ENCODE data around the gene FJX1.
A peak's percentile ranks its signal among the peaks of the same experiment; 100 is the strongest.
"Not testable (repeated sequence)": the region's sequence is repeated elsewhere in the genome, so short reads cannot be mapped to it uniquely, and the experiment has no call there.

The FJX1 gene

DNA sequence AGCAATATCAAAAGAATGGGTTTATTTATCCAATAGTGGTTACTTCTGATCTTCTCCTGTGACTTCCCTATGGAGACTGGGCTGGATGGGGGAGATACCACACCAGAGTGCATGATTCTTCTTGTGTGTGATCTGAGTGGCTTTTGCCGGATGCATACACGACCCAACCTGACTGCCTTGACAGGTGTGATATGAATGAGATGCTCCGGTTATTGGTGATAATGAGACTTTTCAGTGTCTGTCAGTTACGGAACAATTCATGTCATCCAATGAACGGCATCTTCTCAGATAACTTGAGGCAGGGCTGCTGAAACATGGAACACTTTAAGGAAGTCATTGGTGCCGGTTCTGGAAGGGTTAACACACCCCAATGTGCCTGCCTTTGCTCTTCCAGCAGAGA, 17.7 kb downstream of the FJX1 start:
- DNase-seq = no peak

DNA sequence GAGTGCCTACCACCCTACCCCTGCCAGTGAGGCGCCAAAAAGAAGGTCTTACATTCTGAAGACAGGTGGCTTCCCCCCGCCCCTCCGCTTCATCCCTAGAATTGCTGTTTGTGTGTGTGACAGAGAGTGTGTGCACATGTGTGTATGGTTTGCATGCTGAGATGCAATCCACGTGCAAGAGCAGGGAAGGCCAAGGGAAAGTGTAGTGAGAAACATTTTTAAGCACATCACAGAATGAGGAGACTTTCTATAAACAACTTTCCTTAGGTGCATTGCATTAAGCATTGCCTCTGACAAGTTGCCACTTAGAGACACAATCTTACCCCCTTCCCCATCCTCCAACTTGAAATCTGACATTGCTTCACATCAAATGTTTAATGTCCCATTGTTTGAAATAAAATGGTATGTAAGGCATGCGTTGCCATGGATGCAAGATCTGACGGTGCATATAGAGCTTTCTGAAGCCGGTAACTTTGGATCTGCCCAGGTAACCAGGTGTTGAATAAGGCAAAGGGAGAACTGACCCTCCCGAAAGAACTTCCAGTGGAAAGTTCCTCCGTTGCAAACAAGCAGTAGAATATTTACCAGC, 21.4 kb downstream of the FJX1 start:
- no peak for DNase-seq

DNA sequence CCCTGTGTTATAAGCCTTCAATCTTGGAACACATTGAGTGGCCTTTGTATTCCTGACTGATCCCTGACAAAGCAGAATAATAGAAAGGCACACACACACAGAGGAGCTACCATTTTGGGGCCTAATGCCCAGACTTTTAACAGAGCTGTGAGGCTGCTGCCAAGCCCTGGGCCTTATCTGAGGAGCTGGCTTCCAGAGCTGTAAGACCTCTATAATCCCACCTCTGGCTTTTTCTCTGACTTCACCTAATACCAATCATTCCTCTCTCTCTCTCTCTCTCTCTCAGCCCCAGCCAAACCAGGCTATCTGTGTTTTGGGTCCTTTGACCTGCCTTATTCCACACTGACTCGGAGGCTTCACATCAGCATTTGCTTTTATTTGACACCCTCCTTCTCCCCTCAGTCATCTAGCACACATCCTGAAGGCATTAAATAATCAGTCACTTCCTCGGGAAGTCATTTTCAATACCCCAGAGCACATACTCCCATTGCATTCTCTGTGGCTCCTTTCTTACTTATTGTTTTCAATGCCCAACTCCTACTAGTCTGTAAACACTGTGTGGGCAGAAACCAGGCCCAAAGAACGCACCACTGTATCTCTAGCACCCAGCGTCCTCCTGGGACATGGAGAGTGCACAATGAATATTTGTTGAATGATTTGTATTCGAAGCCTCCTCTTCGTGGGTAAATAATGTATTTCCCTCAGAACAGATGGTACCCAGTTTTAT, 23.1 kb downstream of the FJX1 start:
- no peak for DNase-seq

DNA sequence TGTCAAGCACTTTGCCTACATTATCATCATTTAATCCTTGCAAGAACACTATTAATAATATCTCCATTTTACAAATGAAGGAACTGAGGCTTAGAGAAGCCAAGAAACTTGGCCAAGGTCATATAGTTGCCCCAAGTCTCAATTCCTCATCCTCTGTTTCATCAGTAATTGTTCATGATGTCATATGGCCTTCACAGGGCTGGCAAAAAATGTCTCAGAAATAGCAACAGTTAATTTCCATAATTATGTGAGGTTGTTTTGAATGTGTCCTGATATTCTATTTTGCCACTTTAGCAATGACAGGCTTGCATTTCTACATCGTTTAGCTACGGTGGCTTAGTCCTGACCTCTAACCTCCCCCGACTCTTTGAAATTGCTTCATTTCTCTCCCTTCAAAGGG, 23.7 kb downstream of the FJX1 start:
- DNase-seq = no peak

DNA sequence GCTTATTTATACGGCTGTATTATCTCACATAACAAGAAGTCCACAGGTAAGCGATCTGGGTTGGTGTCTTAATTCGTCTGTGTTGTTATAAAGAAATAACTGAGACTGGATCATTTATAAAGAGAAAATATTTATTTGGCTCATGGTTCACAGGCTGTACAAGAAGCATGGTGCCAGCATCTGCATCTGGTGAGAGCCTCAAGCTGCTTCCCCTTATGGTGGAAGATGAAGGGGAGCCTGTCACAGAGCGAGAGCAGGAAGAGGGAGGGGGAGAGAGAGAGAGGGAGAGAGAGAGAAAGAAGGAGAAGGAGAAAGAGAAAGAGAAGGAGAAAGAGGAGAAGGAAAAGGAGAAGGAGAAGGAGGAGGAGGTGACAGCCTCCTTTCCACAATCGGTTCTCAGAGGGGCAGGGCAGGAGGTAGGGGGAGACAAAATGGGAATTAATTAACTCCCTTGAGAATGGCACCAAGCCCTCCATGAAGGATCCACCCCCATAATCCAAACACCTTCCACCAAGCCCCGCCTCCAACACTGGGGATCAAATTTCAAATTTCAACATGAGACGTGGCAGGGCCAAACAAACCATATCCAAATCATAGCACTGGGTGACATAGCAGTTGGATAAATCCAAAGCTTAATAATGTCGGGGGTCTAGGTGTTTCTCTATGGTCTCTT, 29.3 kb downstream of the FJX1 start:
- DNase-seq = no peak

DNA sequence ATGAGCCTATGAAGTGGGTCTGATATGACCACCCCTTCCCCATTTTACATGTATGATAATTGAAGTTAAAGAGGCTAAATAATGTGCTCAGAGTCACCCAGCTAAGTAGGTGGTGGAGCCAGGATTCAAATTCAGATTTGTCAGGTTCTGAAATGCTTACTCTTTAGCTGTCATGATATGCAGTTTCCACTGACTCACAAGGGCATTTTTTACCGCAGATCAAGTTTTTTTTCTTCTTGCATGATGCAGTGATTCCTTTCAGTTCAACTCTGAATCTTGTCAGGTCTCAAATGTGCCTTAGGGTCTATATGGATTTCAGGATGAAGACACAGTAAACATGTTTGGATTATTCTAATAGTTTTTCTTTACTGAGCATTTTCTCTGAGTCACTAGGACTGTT, 31.7 kb downstream of the FJX1 start:
- DNase-seq = no peak

DNA sequence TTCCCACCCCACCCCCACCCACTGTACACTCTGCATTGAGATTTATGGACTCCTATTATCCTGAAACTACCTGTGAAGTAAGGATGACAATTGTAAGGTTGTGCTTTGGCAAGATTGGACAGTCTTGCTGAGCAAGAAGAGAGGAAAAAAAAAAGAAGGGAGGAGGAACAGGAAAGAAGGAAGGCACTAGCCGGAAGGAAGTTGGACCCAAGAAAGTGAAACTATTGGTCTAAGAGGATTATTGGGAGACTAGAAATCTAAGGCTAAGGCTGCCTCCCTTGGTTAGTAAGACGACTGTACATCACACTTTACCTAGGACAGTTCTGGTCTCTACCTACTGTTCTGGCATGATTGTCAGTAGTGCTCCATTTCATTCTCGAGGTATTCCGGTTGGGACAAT, 32.2 kb downstream of the FJX1 start:
- no peak for DNase-seq

DNA sequence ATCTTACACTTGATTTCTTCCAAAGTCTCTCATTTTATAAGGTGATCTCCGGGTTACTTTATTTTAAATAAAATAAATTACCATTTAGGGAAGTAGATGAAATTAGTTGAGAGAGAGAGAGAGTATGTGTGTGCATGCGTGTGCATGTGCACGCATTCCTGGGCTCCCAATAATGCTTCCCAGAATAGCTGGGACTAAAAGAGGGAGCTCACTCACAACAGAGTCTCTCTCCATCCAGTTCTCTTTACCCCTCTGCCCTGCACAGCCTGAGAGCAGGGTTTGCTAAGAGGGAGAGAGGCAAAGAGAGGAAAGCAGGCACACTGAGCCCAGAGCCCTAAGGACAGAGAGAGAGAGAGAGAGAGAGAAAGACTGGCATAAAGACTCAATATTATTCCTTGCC, 33.0 kb downstream of the FJX1 start:
- DNase-seq = no peak

DNA sequence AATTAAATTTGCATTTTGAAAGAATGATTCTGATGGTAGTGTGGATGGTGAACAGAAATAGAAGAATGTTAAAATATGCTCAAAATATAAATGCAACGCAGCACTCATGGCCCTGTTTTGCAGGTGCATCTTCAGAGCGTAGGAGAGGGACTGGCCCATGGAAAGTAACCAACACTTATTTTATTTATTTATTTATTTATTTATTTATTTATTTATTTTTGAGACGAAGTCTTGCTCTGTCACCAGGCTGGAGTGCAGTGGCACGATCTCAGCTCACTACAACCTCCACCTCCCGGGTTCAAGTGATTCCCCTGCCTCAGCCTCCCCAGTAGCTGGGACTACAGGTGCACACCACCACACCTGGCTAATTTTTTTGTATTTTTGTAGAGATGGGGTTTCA, 34.5 kb downstream of the FJX1 start:
- not testable (repeated sequence) for DNase-seq

DNA sequence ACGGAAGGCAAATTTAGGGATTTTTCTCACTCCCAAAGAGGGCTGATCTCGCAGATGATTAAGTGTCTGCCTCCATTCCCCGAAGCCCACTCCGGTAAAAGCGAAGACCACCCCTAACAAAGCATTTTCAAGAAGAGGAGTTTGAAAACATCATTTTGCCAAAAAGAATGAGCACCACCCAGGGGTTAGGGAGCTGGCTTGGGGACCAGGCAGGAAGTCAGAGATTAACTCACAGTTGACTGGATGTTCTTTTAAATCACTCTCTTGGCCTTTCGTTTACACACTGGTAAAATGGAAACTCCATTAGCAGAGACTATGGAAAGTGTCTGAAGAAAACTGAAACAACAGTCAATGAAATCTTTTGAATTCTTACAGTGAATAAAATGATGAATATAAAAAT, 36.5 kb downstream of the FJX1 start:
- no peak for DNase-seq

DNA sequence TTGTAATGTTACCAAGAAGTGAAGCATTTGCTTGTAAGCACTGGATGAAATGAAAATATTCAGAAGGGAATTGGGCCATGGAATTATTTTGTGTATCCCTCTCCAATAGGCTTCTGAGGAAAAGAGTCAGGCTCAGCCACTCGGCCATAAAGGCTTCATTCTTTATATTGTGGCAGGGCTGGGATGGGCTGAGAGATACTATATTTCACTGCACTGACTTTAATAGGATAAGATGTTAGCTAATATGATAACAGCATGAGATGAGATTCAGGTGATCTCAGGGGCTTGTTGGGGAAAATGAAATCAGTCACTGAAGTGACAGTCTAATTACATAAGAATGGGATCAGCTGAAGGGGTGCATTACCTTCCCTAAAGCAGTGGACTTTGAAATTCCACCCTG, 37.0 kb downstream of the FJX1 start:
- no peak for DNase-seq

DNA sequence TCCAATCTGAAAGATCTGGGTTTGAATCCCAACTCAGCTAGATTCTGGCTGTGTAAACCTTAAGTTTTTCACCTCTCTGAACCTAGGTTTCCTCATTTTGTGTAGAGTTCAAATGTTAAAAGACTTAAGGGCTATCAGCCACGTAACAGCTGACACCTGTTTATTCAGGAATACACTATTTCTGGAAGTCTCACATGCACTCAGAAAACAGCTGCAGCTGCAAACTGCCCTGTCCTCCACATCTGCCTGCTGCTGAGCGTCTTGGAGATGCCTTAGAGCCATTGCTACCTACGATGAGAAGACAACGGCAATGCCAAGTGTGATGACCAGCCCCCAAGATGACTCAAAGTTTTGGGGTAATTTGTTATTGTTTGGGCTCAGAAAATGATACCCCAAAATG, 37.6 kb downstream of the FJX1 start:
- no peak for DNase-seq

DNA sequence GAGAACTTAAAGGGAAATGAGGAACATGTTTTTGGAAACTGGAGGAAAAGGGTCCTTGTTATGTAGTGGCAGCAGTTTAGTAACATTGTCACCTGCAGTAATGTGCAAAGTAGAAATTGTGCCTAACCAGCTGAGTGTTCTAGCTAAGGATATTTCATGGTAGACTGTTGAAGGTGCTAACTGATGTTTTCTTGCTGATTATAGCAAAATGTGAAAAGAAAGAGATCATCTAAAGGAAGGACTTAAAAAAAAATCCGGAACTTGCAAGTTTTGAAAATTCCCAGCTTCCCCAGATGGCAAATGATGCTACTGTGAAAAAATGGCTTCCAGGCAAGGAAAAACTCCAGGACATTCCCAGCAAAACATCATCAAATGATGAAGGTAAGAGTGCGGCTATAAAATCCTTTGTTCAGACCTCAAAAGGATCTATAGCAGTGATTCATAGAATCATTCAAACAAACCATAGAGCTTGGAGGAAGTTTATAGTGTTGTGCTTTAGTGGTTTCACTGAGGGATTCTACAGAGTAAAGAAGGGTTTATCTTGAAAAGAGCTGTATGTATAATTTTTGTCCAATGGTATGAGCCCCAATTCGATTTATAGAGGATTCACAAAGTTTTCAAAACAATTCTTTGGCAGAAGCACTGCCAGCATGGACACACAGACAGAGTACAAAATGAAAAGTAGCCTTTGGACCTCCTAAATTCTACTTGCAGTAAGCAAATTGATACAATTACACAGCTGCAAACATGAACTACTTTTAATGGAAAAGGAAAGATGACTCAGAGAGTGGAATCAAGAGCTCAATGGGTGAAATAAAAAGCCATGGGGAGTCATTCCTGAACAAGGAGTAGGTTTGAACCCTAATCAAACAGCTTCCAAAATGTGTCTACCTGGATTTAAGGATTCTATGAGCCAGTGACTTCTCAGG, 40.0 kb downstream of the FJX1 start:
- no peak for DNase-seq

DNA sequence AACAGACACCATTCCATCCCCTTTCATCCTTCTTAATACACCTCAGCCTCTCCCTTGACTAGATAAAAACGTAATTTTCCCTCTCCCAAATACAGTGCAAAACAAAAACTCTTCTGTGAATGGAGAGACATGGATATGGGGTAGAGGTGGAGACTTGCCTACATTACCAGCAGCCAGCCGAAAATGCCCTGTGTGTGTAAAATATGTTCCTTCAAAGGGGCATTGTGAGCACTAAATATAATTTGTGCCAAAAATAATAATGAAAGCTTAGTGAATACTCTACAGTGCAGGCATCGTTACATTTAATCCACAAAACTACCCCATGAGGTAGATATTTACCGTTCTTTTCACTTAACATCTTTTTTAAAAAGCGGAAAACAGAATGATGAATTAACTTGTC, 43.3 kb downstream of the FJX1 start:
- no peak for DNase-seq

DNA sequence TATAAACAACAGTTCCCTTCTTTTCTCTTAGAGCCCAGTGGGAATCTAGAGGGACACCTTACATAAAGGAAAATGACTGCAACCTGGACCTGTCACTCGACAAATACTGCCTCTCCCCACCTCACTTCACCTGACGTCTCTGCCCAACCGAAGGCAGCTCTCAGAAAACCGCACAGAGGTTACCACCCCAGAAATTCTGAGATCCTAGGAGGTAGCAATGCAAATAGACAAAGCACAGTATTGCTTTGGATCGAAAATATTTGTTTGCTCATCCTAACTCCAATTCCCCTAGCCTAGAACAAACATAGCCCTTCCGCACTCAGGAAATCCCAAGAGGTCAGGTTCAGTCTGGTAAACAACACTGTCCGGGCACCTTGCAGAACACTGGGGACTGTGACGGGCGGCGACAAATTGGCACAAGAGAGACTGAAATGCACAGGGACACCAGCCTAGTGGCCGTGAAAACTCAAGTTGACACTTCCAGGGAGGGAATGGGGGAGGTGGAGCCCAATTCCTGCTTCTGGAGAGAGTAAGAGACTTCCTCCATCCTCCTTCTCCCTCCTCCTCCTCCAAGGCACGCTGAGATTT, 43.9 kb downstream of the FJX1 start:
- no peak for DNase-seq

DNA sequence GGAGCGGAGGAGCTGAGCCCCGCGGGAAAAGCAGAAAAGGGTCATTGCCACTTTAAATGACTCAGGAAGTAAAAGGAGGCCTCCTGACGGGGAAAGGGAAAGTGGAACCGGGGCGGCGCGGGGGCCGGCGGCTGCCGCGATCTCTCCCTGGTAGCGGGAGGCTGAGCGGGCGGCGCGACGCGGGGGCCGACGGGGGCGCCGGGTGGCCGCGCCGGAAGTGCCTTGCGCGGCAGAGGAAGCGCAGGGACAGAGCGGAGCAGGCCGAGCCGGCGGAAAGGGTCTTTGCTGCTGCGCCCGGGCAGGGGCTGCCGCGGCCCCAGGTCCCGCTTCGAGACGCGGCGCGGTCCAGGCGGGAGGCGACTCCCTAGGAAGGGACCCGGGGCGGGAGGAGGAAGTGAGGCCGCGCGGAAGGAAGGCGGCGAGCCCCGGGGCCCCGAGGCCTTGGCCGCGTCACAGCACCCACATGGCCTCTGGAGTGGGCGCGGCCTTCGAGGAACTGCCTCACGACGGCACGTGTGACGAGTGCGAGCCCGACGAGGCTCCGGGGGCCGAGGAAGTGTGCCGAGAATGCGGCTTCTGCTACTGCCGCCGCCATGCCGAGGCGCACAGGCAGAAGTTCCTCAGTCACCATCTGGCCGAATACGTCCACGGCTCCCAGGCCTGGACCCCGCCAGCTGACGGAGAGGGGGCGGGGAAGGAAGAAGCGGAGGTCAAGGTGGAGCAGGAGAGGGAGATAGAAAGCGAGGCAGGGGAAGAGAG, 44.6 kb downstream of the FJX1 start, which contains the start of gene TRIM44:
Gene TRIM44, plus strand, starts transcription at position 127 of the 759 bp plus-strand sequence. Its CDS starts 337 bp downstream, at position 464.
- peak; percentile 71 to 86 for DNase-seq

DNA sequence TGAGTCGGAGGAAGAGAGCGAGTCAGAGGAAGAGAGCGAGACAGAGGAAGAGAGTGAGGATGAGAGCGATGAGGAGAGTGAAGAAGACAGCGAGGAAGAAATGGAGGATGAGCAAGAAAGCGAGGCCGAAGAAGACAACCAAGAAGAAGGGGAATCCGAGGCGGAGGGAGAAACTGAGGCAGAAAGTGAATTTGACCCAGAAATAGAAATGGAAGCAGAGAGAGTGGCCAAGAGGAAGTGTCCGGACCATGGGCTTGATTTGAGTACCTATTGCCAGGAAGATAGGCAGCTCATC, 45.1 kb downstream of the FJX1 start:
- DNase-seq = no peak

DNA sequence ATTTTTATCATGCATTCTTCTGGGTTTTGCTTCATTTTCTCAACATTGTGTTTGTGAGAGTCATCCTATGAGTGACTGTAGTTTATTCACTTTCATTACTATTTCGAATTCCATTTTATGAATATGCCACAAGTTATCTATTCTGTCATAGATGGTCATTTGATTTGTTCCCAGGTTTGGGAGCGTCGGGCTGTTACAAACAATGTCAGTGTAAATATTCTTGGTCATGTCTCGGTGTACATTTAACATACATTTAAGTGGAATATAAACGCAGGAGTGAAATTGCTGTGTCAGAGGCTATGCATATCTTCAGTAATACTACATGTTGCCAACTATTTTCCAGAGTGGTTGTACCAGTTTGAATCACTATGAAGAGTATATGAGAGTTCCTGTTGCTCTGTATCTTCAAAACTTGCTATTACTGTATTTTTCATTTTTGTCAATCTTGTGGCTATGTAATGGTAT, 46.7 kb downstream of the FJX1 start:
- DNase-seq = no peak

DNA sequence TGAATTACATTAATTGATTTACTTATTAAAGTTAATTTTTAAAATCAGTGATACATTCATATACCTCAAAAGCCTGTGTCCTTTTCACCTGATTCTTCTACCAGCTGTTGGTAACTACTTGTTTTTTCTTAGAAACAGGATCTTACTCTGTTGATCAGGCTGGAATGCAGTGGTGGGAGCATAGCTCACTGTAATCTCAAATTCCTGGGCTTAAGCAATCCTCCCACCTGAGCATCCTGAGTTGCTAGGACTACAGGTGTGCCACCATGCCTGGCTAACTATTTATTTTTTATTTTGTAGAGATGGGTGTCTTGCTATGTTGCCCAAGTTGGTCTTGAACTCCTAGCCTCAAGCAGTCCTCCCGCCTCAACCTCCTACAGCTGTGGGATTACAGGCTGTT, 49.0 kb downstream of the FJX1 start:
- no peak for DNase-seq

DNA sequence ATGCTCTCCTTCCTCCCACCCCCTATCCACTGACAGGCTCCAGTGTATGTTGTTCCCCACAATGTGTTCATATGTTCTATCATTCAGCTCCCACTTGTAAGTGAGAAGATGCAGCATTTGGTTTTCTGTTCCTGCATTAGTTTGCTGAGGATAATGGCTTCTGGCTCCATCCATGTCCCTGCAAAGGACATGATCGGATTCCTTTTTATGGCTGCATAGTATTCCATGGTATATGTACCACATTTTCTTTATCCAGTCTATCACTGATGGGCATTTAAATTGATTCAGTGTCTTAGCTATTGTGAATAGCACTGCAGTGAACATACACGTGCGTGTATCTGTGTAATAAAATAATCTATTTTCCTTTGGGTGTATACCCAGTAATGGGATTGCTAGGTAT, 50.1 kb downstream of the FJX1 start:
- DNase-seq = not testable (repeated sequence)

Data from bone marrow (tissue), 2 donors.